ENCODE measurements around the gene ARL5C.

DNA sequence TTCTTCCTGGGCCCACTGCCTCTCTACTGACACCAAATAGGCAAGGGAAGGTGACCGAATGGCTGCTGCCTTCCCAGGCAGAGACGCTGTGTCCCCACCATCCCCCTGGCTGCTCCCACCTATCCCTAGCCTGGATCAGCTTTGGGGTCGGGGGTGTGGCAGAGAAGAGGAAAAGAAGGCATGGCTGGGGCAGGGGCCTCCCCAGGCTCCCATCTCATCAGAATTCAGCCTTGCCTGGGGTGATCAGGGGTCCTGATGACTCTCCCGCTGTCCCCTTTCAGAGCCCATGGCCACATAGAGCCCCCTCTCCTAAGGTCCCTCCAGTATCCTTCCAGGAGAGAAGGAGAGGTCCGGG lies 15.2 kb downstream of the ARL5C start:
- TF ChIP-seq EZH2phosphoT487 (IDR thresholded peaks at IDR 0.05) (no peak), EZH2 (IDR thresholded peaks at IDR 0.05) (no peak)
- TF ChIP-seq, protein P1, sequence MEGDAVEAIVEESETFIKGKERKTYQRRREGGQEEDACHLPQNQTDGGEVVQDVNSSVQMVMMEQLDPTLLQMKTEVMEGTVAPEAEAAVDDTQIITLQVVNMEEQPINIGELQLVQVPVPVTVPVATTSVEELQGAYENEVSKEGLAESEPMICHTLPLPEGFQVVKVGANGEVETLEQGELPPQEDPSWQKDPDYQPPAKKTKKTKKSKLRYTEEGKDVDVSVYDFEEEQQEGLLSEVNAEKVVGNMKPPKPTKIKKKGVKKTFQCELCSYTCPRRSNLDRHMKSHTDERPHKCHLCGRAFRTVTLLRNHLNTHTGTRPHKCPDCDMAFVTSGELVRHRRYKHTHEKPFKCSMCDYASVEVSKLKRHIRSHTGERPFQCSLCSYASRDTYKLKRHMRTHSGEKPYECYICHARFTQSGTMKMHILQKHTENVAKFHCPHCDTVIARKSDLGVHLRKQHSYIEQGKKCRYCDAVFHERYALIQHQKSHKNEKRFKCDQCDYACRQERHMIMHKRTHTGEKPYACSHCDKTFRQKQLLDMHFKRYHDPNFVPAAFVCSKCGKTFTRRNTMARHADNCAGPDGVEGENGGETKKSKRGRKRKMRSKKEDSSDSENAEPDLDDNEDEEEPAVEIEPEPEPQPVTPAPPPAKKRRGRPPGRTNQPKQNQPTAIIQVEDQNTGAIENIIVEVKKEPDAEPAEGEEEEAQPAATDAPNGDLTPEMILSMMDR (IDR thresholded peaks at IDR 0.05), result no peak
